NT2/D1 (cell line): Measurements from ENCODE around the gene TMEM203.

ENCODE experiments used
- DNase-seq: peaks from one replicate; pipeline ENCODE4 v3.0.0-alpha.2; 2011; ENCODE audit warnings: low read depth, low spot score
- H3K27me3 ChIP-seq: 2 replicates; pipeline ENCODE4 v1.6.0; 2011; ENCODE audit warnings: mild to moderate bottlenecking; ENCODE audit not compliant: insufficient read length, insufficient read depth
- H3K36me3 ChIP-seq: 2 replicates; pipeline ENCODE4 v1.6.1; 2011; ENCODE audit warnings: mild to moderate bottlenecking, low read length, mixed read lengths; ENCODE audit not compliant: insufficient read depth, insufficient read length
- H3K4me1 ChIP-seq: 2 replicates; pipeline ENCODE4 v1.5.1; 2011; ENCODE audit not compliant: insufficient read depth, insufficient read length
- H3K4me3 ChIP-seq: 2 replicates; pipeline ENCODE4 v1.5.1; 2011; ENCODE audit warnings: low read depth; ENCODE audit not compliant: insufficient read length
- H3K9ac ChIP-seq: 2 replicates; pipeline ENCODE4 v1.6.0; 2011; ENCODE audit warnings: low read depth; ENCODE audit not compliant: insufficient read length
- H3K9me3 ChIP-seq: 2 replicates; pipeline ENCODE4 v1.5.1; 2011; ENCODE audit warnings: mild to moderate bottlenecking, low read length; ENCODE audit not compliant: insufficient read depth
- SUZ12 ChIP-seq: IDR thresholded peaks from 2 replicates; pipeline ENCODE4 v1.6.1; 2011; ENCODE audit not compliant: insufficient read length, insufficient read depth; ENCODE audit errors: extremely low read depth
- YY1 ChIP-seq: IDR thresholded peaks from 2 replicates; pipeline ENCODE4 v1.6.1; 2011; ENCODE audit not compliant: insufficient read length, insufficient read depth
- ZNF274 ChIP-seq: IDR thresholded peaks from 2 replicates; pipeline ENCODE4 v1.6.1; 2011; ENCODE audit warnings: mild to moderate bottlenecking, low read depth, low read length

Gene TMEM203

DNA sequence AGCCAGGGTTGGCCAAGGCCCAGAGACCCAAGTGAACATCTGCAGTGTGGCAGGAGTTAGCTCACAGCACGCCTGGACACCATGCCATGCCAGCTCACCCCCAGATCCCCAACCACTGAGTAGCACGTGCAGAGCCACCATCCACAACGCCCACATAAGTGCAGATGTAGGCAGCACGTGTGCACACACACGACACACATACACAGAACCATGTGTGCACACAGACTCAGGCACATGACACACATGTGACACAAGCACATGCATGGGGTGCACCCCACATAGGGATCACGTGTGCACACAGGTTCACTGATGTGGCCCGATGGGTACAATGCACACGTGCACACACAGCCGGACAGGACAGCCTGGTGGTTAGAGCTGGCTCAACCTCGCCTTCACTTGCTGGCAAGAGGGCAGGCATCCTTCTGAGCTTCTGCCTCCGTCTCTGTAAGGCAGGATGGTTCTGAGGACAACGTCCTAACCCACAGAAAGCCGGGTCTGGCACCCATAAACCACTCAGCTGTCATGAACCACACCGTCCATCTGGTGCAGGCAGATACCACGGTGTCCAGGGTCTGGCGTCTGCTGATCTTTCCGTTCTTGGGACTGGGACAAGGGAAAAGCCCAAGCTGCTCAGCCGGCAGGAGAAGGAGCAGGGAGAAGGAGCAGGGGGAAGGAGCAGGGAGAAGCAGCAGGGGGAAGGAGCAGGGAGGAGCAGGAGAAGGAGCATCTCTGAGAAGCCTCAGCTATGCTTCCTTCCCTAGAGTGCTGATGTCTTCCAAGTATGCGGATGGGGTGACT, 47.6 kb downstream of the TMEM203 start:
- Histone ChIP-seq H3K9ac (peak overlapping the region; percentile 18), H3K9me3 (no peaks in the 10 kb centered on the region), H3K27me3 (peaks cover 78% of the 10 kb centered on the region), H3K36me3 (no peaks in the 10 kb centered on the region), H3K4me3 (no peak overlapping the region), H3K4me1 (peaks cover 34% of the 10 kb centered on the region)
- no peak for TF ChIP-seq YY1
- TF ChIP-seq ZNF274, result no peak
- TF ChIP-seq SUZ12, result no peak
- DNase-seq, result no peak

DNA sequence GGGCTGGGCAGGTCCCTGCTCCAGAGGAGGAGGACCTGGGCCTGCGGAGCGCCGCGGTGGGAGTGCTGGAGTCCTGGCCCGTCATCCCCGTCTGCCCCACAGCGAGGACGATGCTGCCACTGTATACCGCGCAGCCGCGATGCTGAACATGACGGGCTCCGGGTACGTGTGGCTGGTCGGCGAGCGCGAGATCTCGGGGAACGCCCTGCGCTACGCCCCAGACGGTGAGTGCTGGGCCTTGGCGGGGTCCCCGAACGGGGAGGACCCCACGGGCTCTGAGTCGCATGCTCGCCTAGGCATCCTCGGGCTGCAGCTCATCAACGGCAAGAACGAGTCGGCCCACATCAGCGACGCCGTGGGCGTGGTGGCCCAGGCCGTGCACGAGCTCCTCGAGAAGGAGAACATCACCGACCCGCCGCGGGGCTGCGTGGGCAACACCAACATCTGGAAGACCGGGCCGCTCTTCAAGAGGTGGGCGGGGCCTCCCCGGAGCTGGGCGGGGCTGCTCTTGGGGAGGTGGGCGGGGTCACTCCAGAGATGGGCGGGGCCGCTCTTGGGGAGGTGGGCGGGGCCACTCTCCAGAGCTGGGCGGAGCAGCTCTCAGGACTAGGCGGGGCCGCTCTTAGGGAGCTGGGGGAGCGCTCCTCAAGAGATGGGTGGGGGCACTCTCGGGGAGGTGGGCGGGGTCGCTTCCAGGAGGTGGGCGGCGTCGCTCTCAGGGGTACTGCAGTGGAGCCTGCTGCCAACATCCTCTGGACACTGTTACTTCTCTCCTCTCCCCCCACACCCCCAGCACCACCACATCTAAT, 48.7 kb downstream of the TMEM203 start:
- peak overlapping the region; percentile 77 for H3K9ac ChIP-seq
- peaks cover 68% of the 10 kb centered on the region for H3K27me3 ChIP-seq
- TF ChIP-seq SUZ12, result no peak
- no peak for TF ChIP-seq ZNF274
- H3K4me3 ChIP-seq, result peak overlapping the region; percentile 52
- peaks cover 31% of the 10 kb centered on the region for H3K4me1 ChIP-seq
- no peak for DNase-seq
- no peaks in the 10 kb centered on the region for H3K36me3 ChIP-seq
- H3K9me3 ChIP-seq, result no peaks in the 10 kb centered on the region
